Activated gamma-delta T cell treated with anti-CD3 and anti-CD28 coated beads, Interleukin-2, amount 50 U/mL, for 16 hours (primary cell): ENCODE results near the gene KATNAL2.

Experiments
- DNase-seq: peaks from one replicate; pipeline ENCODE4 v3.0.0-alpha.2; 2020; ENCODE audit warnings: low read depth

KATNAL2 gene

DNA sequence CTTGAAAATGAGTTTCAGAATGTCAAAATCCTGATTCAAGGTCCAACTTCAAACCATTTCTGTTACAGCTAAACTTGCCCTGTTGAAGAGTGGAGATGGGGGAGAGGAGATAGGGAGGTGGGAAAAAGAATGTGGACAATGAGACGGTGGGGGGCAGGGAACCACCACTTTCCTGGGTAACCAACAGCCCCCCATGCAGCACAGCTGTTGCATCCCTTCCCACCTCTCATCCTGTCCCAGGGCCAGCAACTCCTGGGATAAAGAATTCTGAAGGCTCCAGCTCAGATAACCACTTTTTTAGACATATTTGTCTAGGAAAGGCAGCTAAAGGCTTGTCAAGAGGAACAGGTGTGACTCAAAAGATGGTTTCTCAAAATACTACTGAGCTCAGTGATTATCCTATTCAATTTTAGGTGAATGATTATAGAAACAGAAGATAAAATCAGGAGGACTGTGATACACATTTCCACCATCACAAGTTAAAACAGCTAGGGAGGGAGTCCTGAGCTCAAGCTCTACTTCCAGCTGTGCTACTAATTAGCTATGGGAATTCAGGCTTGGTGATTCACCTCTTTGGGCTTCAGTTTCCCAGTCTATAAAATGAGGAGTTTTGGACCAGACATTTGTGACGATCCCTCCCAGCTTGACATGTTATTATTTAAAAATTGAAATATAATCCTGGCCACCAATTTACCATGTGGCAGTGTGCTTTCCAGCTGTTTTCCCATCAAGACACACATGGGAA is 196.6 kb downstream of the KATNAL2 start:
- no peak for DNase-seq

- DNase-seq, result no peak
Observed at GRCh38 chr18:47115205-47115604, 197.8 kb downstream of the KATNAL2 start.

DNA sequence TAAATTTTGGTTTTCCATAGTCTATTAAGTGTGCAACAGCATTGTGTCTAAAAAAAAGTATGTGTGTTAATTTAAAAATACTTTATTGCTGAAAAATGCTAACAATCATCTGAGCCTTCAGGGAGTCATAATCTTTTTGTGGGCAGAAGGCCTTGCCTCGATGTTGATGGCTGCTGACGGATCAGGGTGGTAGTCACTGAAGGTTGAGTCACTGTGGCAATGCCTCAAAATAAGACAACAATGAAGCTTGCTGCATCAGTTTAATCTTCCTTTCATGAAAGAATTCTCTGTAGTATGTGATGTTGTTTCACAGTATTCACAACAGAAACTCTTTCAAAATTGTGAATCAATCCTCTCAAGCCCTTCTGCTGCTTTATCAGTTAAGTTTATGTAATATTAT is 201.6 kb downstream of the KATNAL2 start:
- no peak for DNase-seq

- no peak for DNase-seq
Observed at GRCh38 chr18:47120428-47120827, 203.0 kb downstream of the KATNAL2 start.

DNA sequence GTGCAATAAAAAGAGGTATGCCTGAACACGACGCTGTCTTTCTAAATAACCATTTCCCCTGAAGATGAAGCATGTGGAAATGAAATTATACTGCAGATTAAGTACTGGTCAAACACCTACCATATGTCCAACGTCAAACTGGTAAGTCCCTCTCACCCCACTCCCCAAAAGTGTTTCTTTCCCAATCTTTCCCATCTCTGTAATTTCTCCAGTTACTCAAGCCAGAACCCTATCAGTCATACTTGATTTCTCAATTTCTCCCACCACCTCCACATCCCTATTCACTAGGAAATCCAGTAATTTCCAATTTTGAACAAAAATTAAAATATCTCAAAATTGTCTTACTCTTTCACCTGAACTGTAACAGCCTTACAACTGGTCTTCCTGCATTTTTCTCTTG is 203.7 kb downstream of the KATNAL2 start:
- no peak for DNase-seq

- DNase-seq, result no peak
Observed at GRCh38 chr18:47141289-47141688, 223.9 kb downstream of the KATNAL2 start.

DNA sequence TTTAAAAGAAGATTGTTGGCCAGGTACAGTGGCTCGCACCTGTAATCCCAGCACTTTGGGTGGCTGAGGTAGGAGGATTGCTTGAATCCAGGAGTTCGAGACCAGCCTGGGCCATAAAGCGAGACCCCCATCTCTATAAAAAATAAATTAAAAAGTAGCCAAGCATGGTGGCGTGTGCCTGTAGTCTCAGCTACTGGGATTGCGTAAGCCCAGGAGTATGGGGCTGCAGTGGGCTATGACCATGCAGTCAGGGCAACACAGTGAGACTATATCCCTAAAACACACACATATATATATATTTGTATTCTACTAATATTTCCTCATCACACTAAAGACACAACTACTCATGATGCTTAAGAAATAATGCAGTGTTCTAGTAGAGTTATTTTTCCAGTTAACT is 225.8 kb downstream of the KATNAL2 start:
- no peak for DNase-seq

GRCh38 chr18:47143899-47144485 is 226.6 kb downstream of the KATNAL2 start:
- no peak for DNase-seq

- no peak for DNase-seq
Observed at GRCh38 chr18:47146206-47146605, 228.8 kb downstream of the KATNAL2 start.

GRCh38 chr18:47149457-47150028 is 232.1 kb downstream of the KATNAL2 start:
- DNase-seq, result no peak

DNA sequence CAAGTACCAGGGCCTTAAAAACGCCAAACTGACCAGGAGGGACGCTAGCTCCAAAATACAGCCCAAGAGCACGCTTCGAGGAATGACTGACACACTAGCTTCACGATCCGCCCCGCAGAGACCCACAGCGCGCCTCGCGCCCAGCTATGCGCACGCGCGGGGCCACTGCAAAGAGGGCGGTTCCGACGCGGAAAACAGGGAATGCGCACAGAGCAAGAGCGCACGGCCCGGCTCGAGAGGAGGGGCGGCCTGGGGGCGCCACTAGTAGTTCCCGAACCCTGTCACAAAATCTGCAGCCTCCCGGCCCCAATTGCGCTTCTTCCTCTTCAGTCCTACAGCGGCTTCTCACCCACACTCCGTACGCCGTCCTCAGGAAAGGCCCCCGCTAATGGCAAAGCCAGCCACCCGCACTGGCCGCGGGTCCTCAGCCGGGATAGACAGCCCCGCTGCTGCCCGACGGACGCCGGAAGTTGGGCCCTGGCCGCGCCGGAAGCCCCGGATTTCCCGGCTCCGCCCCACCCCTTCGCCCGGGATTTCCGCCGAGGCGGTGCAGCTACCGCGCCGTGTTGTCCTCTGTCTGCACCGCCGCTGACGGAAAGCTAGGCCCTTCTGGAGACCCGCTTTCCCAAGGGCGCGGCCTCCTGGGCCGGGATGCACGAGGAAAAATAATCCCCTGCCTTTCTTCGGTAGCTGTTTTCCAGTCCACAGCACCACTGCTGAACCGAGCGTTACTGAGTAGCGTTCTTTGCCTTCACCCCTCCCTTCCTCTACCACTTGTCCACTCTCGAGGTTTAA is 232.8 kb downstream of the KATNAL2 start, which contains the start of gene HDHD2:
HDHD2 (minus strand) TSS at position 472 of the 795 bp plus-strand sequence. CDS start 14,061 bp downstream, outside the sequence.
- DNase-seq, result peak; percentile 65

GRCh38 chr18:47150824-47151366 is 233.5 kb downstream of the KATNAL2 start:
- DNase-seq, result no peak

GRCh38 chr18:47151439-47151838 is 234.0 kb downstream of the KATNAL2 start:
- DNase-seq, result no peak
